ENCODE data around the gene C1QTNF6. TPM values are rescaled to one million over a fixed set of nuclear protein-coding genes. Genes with fewer than 3 reads are reported as not detected.
A peak's percentile ranks its signal among the peaks of the same experiment; 100 is the strongest.

Gene C1QTNF6
- total RNA-seq, 1 donor from 2014 or later, result 3.8 TPM

- no peak for DNase-seq (ENCODE audit: low read depth)
These were observed 5.7 kb upstream of the C1QTNF6 start for GRCh38 chr22:37193629-37194191.

GRCh38 chr22:37192741-37193140 is 4.7 kb upstream of the C1QTNF6 start:
- no peak for DNase-seq (ENCODE audit: low read depth)

- DNase-seq (ENCODE audit: low read depth), result no peak
These were observed 4.2 kb upstream of the C1QTNF6 start for GRCh38 chr22:37192204-37192603.

GRCh38 chr22:37190262-37190780 is 2.3 kb upstream of the C1QTNF6 start:
- DNase-seq (ENCODE audit: low read depth), result no peak

- DNase-seq (ENCODE audit: low read depth), result no peak
These were observed 937 bp upstream of the C1QTNF6 start for GRCh38 chr22:37188901-37189466.

GRCh38 chr22:37187552-37187890 is 526 bp downstream of the C1QTNF6 start:
- DNase-seq (ENCODE audit: low read depth), result no peak

GRCh38 chr22:37186997-37187522 is 987 bp downstream of the C1QTNF6 start:
- no peak for DNase-seq (ENCODE audit: low read depth)

- peak; percentile 67 for DNase-seq (ENCODE audit: low read depth)
These were observed 1.6 kb downstream of the C1QTNF6 start for GRCh38 chr22:37186228-37186996.

- DNase-seq (ENCODE audit: low read depth), result no peak
These were observed 2.3 kb downstream of the C1QTNF6 start for GRCh38 chr22:37185646-37186227.

- no peak for DNase-seq (ENCODE audit: low read depth)
These were observed 3.1 kb downstream of the C1QTNF6 start for GRCh38 chr22:37184816-37185541.

- DNase-seq (ENCODE audit: low read depth), result no peak
These were observed 3.7 kb downstream of the C1QTNF6 start for GRCh38 chr22:37184380-37184755.

- DNase-seq (ENCODE audit: low read depth), result peak; percentile 60
These were observed 4.3 kb downstream of the C1QTNF6 start for GRCh38 chr22:37183432-37184379.

- DNase-seq (ENCODE audit: low read depth), result no peak
These were observed 5.2 kb downstream of the C1QTNF6 start for GRCh38 chr22:37182949-37183245.

GRCh38 chr22:37182101-37182948 is 5.7 kb downstream of the C1QTNF6 start:
- DNase-seq (ENCODE audit: low read depth), result no peak

GRCh38 chr22:37181681-37182080 is 6.4 kb downstream of the C1QTNF6 start:
- DNase-seq (ENCODE audit: low read depth), result no peak

GRCh38 chr22:37180531-37181231 is 7.4 kb downstream of the C1QTNF6 start:
- DNase-seq (ENCODE audit: low read depth), result no peak

GRCh38 chr22:37179622-37180420 is 8.2 kb downstream of the C1QTNF6 start:
- no peak for DNase-seq (ENCODE audit: low read depth)

GRCh38 chr22:37179126-37179470 is 8.9 kb downstream of the C1QTNF6 start:
- DNase-seq (ENCODE audit: low read depth), result no peak
